Measurements from ENCODE around the gene PPP2R5A.

The PPP2R5A gene

DNA sequence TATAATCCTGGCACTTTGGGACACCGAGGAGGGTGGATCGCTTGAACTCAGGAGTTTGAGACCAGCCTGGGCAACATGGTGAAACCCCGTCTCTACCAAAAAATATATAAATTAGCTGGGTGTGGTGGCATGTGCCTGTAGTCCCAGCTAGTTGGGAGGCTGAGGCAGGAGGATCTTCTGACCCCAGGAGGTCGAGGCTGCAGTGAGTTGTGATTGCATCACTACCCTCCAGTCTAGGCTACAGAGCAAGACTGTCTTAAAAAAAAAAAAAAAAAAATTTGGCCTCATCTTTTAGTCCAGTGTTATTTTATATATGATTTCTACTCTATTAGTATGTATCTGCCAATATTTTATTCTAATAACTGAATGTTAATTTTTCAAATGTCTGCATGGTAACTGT is 59.7 kb downstream of the PPP2R5A start:
- TF ChIP-seq, protein P1, sequence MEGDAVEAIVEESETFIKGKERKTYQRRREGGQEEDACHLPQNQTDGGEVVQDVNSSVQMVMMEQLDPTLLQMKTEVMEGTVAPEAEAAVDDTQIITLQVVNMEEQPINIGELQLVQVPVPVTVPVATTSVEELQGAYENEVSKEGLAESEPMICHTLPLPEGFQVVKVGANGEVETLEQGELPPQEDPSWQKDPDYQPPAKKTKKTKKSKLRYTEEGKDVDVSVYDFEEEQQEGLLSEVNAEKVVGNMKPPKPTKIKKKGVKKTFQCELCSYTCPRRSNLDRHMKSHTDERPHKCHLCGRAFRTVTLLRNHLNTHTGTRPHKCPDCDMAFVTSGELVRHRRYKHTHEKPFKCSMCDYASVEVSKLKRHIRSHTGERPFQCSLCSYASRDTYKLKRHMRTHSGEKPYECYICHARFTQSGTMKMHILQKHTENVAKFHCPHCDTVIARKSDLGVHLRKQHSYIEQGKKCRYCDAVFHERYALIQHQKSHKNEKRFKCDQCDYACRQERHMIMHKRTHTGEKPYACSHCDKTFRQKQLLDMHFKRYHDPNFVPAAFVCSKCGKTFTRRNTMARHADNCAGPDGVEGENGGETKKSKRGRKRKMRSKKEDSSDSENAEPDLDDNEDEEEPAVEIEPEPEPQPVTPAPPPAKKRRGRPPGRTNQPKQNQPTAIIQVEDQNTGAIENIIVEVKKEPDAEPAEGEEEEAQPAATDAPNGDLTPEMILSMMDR (conservative IDR thresholded peaks at IDR 0.05) = no peak

DNA sequence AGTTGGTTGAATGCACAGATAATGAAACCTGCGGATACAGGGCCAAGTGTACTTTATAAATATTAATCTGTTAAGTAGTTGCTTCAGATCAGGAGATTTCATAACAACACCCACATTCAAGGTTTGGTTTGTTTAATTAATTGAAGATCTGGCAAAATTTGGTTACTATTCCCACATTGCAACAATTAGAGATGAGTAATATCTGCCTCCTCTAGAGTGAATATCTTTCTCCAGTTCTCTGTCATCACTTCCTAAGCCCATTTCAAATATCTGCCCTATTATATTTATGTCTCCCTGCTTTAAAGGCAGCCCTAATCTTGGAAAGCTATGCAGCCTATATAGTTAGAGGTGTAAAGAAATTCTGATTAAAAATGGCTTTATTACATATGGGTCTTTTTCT is 61.4 kb downstream of the PPP2R5A start:
- TF ChIP-seq, protein P1 (conservative IDR thresholded peaks at IDR 0.05) = no peak

More for the DNA sequence above, 59.7 kb downstream of the PPP2R5A start:
- no peak overlapping the region for H3K27ac ChIP-seq

DNA sequence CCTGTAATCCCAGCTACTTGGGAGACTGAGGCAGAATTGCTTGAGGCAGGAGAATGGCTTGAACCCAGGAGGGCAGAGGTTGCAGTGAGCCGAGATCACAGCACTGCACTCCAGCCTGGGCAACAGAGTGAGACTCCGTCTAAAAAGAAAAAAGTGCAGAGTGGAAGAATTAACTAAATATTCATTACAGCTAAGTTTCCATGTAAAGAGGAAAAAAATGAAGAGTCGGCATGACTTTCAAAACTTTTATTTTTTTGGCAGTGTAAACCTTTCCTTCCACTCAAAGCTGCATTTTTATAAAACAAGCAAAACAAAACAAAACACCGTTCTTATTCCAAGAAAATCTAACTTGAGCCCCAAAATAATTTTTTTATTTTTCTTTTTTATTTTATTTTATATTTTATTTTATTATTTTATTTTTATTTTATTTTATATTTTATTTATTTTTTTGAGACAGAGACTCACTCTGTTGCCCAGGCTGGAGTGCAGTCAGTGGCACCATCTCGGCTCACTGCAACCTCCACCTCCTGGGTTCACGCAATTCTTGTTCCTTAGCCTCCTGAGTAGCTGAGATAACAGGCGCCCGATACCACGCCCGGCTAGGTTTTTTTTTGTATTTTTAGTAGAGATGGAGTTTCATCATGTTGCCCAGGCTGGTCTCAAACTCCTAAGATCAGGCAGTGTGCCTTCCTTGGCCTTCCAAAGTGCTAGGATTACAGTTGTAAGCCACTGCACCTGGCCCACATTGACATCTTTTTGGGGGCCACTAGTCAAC is 66.6 kb downstream of the PPP2R5A start:
- TF ChIP-seq, protein P1 (conservative IDR thresholded peaks at IDR 0.05) = no peak
- no peak overlapping the region for H3K27ac ChIP-seq

More for the DNA sequence above, 61.4 kb downstream of the PPP2R5A start:
- no peak overlapping the region for H3K27ac ChIP-seq

DNA sequence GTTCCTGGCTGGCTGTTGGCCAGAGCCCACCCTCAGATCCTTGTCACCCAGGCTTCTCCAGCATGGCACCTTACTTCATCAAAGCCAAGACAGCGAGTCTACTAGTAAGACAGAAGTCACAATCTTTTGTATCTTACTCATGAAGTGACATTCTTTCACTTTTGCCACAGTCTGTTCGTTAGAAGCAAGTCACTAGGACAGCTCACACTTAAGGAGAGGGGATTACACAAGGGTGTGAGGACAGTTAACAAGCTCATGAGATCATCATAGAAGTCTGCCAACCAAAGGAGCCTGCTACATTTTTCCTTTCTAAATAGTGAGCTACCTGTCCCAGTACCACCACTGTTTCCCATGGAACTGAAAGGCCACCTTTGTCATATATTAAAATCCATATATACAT is 68.0 kb downstream of the PPP2R5A start:
- TF ChIP-seq, protein P1 (conservative IDR thresholded peaks at IDR 0.05) = no peak
- no peak overlapping the region for H3K27ac ChIP-seq

DNA sequence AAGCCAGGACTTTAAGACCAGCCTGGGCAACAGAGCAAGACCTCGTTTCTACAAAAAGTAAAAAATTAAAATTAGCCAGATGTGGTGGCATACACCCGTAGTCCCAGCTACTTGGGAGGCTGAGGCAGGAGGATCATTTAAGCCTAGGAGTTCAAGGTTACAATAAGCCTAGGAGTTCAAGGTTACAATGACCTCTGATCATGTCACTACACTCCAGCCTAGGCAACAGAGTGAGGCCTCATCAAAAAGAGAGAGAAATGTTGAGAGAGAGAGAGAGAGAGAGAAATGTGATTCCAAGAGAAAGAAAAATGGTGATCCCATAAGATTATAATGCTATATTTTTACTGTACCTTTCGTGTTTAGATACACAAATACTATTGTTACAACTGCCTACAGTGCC is 69.3 kb downstream of the PPP2R5A start:
- no peak overlapping the region for H3K27ac ChIP-seq
- TF ChIP-seq, protein P1 (conservative IDR thresholded peaks at IDR 0.05) = no peak

DNA sequence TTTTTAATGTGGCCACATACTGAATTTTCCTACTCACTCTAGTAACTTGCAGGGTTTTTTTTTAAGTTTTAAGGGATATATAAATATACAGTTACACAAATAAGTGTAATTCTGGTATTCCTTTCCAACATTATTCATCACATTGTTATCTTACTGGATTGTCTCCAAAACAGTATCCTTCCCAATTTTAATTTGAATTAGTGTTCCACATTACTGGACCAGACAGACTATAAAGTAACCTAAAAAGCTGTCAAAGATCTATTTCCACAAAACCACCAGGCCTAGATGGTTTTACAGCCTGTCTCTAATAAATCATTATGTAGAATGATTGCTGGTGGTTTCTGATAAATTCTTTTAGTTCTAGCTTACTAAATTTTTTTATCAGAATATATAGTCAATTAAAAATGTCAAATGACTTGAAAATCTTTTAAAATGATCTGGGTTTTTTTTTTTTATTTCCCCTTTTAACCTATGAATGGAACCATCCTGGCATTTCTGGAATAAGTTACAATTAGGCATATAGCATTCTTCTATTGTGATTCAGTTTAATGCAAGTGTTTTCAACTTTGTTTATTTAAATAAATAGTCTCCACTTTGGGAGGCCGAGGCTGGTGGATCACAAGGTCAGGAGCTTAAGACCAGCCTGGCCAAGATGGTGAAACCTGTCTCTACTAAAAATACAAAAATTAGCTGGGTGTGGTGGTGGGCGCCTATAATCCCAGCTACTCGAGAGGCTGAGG is 70.2 kb downstream of the PPP2R5A start:
- TF ChIP-seq, protein P1 (conservative IDR thresholded peaks at IDR 0.05) = no peak
- no peak overlapping the region for H3K27ac ChIP-seq

DNA sequence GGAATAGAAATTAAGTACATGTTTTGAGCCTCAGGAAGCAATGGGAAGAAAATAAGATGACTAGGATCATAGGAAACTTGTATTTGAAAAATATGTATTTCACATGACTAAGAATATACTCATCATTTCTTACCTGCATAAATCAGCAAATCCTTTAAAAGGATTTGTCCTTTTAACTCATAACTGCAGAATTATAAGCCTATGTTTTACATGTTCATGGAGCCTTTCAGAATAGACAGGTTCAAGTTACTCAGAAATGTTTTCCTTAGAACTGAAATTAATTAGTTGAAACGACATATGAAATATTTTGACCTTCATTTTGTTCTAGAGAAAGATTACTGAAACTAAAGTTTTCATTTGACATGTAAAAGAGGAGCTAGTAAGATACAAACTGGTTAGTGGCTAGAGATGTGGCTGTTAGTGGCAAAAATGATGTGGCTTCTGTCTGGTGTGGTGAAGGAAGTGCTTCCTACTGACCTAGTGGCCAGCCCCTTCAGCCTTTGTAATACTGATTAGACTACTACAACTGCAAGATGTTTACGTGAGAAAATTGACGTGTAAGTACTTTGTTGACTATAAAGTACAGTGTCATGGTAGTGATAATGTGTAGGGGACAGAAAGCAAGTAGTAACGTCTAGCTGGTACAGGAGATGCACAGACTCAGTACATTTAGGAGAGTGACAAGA is 74.7 kb downstream of the PPP2R5A start:
- TF ChIP-seq, protein P1 (conservative IDR thresholded peaks at IDR 0.05) = no peak
- no peak overlapping the region for H3K27ac ChIP-seq

Data from VCaP (cell line).